Urothelium cell line (cell line): ENCODE data around the gene SBF1.
"Not testable (repeated sequence)": the region's sequence is repeated elsewhere in the genome, so short reads cannot be mapped to it uniquely, and the experiment has no call there.

Experiments used
- DNase-seq: peaks from one replicate; pipeline ENCODE4 v3.0.0; 2011; ENCODE audit warnings: low spot score, mixed read lengths
- FAIRE-seq: peaks from 2 replicates; lab custom pipeline; 2011; peaks lifted over from hg19 to GRCh38; lab: Jason Lieb, UNC

Gene SBF1, protein sequence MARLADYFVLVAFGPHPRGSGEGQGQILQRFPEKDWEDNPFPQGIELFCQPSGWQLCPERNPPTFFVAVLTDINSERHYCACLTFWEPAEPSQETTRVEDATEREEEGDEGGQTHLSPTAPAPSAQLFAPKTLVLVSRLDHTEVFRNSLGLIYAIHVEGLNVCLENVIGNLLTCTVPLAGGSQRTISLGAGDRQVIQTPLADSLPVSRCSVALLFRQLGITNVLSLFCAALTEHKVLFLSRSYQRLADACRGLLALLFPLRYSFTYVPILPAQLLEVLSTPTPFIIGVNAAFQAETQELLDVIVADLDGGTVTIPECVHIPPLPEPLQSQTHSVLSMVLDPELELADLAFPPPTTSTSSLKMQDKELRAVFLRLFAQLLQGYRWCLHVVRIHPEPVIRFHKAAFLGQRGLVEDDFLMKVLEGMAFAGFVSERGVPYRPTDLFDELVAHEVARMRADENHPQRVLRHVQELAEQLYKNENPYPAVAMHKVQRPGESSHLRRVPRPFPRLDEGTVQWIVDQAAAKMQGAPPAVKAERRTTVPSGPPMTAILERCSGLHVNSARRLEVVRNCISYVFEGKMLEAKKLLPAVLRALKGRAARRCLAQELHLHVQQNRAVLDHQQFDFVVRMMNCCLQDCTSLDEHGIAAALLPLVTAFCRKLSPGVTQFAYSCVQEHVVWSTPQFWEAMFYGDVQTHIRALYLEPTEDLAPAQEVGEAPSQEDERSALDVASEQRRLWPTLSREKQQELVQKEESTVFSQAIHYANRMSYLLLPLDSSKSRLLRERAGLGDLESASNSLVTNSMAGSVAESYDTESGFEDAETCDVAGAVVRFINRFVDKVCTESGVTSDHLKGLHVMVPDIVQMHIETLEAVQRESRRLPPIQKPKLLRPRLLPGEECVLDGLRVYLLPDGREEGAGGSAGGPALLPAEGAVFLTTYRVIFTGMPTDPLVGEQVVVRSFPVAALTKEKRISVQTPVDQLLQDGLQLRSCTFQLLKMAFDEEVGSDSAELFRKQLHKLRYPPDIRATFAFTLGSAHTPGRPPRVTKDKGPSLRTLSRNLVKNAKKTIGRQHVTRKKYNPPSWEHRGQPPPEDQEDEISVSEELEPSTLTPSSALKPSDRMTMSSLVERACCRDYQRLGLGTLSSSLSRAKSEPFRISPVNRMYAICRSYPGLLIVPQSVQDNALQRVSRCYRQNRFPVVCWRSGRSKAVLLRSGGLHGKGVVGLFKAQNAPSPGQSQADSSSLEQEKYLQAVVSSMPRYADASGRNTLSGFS (N-terminal part only)

GRCh38 chr22:50474710-50475651 is at the start of gene SBF1:
SBF1 (minus strand) TSS chr22:50475035; CDS start chr22:50474840, 195 bp downstream.
- DNase-seq (peak; percentile 100), FAIRE-seq (peak; percentile 97)

DNA sequence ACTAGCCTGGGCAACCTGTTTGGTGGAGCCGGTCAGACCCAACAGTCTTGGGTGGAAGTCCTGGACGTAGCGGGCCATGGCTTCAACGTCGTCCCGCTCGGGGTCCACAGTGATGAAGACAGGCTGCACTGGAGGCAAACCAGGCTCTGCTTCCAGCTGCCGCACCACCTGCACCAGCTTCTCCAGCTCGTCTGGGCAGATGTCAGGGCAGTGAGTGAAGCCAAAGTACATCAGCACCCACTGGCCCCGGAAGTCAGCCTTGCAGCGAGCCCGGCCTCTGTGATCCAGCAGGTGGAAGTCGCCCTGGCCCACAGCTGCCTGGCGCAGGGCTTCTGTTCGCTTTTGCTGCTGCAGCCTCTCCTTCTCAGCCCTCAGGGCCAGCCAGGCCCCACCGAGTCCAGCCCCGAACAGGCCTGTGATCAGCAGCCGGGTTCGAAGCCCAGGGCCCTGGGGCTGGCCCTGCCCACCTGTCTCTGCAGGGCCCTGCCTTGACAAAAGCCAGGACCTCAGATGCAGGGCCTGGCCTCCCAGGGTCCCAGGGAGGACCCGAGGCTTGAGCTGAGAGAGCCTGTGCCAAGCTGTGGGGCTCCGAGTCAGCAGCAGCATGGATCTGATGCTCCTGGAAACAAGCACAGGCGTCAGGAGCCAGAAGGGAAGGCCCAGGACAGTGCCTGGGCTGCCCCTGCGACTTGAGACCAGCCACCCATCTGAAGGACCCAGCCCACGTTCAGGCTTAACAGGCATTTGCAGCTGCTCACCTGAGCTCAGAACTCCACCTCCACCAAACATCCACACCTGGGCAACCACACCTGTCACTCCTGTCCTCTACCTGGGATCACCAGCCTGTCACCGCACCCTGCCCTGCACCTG is 49.2 kb upstream of the SBF1 start:
- DNase-seq: no peak
- no peak for FAIRE-seq

DNA sequence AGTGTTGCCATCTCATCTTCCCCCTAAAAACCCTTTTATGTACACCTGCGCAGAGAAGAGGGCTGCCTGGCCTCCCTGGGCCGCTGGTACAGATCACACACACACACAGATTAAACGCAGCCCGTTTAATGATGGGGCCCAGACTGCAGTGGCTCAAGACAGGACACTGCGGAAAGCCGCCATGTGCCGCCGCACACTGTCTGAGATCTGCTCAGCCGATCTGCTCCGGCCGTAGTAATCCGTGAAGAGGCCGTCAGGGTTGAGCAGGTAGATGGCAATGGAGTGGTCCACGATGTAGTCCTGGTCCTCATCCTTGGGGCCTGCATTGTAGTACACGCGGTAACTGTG is 48.6 kb upstream of the SBF1 start:
- FAIRE-seq: no peak
- DNase-seq: no peak

DNA sequence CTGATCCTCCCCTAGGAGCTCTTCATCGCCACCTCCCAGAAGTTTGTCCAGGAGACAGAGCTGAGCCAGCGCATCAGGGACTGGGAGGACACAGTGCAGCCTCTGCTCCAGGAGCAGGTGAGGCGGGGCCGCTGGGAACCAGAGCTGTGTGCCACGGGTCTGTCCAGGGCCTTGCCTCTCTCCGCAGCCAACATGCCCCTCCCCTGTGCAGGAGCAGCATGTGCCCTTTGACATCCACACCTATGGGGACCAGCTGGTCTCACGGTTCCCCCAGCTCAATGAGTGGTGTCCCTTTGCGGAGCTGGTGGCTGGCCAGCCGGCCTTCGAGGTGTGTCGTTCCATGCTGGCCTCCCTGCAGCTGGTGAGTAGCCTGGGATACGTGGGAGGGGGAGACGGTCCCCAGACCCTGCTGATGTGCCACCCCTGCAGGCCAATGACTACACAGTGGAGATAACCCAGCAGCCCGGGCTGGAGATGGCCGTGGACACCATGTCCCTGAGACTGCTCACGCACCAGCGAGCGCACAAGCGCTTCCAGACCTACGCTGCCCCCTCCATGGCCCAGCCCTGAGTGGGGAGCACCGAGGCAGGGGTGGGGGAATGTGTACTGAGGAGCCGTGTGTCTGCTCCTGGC is 48.1 kb upstream of the SBF1 start:
- no peak for DNase-seq
- no peak for FAIRE-seq

- DNase-seq: no peak
- FAIRE-seq: no peak
Observed at GRCh38 chr22:50522208-50522805, 47.5 kb upstream of the SBF1 start.

- FAIRE-seq (no peak), DNase-seq (no peak)
Observed at GRCh38 chr22:50521710-50522109, 46.9 kb upstream of the SBF1 start.

DNA sequence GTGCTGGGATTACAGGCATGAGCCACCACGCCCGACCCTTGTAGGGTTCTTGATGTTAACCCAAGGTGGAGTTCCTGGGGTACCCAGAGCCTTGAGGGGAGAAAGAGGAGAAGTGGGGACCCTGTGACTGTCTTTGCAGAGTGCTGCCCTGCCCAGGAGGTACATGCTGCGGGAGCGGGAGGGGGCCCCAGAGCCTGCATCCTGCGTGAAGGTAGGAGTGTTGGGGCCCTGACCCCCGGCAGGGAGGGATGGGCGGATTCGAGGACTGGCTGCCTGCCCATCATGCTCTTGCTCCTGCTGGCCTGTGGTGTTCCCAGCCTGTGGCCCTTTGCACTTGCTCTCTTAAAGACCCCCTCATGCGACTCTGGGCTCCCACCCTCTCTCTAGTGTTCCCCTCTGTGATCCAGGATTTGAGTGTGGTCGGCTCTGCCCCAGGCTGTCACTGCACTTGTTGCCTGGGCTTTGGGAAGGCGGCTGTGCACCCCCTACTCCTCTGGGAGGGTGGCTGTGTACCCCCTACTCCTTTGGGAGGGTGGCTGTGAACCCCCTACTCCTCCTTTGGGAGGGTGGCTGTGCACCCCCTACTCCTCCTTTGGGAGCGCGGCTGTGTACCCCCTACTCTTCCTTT is 46.1 kb upstream of the SBF1 start:
- no peak for DNase-seq
- FAIRE-seq: no peak

DNA sequence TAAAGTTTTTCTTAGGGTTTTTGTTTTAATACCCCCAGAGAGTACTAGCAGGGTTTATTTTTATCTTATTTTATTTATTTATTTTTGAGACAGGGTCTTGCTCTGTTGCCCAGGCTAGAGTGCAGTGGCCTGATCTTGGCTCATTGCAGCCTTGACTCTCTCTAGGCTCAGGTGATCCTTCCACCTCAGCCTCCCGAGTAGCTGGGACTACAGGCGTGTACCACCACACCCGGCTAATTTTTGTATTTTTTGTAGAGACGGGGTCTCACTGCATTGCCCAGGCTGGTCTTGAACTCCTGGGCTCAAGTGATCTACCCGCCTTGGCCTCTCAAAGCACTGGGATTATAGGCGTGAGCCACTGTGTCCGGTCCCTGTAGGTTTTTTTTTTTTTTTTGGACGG is 45.3 kb upstream of the SBF1 start:
- not testable (repeated sequence) for DNase-seq, FAIRE-seq

- DNase-seq (no peak), FAIRE-seq (no peak)
Observed at GRCh38 chr22:50519151-50519550, 44.3 kb upstream of the SBF1 start.

DNA sequence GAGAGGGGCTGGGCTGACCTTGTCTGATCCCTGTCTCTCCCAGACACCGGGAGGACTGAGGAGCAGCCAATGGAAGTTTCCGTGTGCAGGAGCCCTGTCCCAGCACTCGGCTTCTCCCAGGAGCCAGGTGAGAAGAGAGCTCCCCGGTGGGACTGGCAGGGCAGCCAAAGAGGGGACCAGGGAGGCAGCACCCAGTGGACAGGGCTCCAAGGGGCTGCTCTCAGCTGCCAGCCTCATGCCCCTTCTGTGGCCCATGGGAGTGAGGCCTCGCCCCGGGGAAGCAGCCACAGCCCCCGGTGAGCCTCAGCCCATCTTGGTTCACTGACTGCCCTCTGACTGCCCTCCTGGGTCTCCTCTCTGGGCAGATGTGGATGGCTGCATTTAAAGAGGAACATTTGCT is 43.8 kb upstream of the SBF1 start:
- FAIRE-seq (no peak), DNase-seq (no peak)

- no peak for DNase-seq
- FAIRE-seq: no peak
Observed at GRCh38 chr22:50517495-50518260, 42.8 kb upstream of the SBF1 start.

DNA sequence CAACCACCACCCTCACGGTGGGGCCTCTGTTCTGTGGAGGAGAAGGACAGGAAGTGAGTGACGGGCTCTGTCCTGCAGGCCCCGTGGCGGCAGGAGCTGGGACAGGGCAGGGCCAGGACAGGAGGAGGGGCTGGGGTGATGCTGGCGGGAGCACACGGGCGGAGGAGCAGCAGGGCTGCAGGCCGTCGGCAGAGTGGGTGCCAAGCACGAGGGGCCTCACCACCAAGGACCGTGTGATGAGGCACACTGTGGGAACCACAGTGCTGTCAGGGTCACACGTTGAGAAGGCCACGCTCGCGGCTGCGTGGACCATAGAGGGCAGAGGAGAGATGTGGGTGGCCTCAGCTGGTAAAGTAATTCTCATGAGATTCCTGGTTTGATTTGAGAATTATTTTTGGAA is 42.1 kb upstream of the SBF1 start:
- FAIRE-seq: no peak
- DNase-seq: no peak

- DNase-seq (no peak), FAIRE-seq (no peak)
Observed at GRCh38 chr22:50516068-50516467, 41.2 kb upstream of the SBF1 start.

GRCh38 chr22:50513175-50513574 is 38.3 kb upstream of the SBF1 start:
- DNase-seq (no peak), FAIRE-seq (no peak)

DNA sequence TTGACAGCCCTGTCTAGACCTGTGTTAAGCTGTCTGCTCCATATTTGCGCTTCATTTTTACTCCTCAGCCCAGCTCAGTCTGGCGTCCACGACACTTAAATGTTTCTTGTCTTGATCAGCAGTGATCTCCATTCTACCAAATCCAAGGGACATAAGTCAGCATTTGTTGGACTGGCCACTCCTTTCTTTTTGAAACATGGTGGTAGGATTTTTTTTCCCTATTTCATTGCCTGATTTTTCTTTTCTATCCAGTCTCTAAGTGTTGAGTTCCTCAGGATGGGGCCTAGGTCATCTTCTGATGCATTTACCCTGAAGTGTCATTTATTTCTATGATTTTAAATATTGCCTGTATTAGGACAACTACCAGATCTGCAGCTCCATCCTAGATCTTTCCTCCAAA is 34.1 kb upstream of the SBF1 start:
- no peak for DNase-seq
- no peak for FAIRE-seq

- FAIRE-seq (peak; percentile 84), DNase-seq (peak; percentile 100)
Observed at GRCh38 chr22:50507991-50508884, 33.4 kb upstream of the SBF1 start, which contains the start of gene NCAPH2. NCAPH2 (plus strand) TSS chr22:50508224; CDS start chr22:50508338, 114 bp downstream.
